Endothelial cell of umbilical vein (primary cell): ENCODE measurements around the gene P3H2. TPM values are rescaled to one million over a fixed set of nuclear protein-coding genes. Genes with fewer than 3 reads are reported as not detected.

Experiments
- BruUV-seq: library from RNA; stranded (reverse); fragments of 400-500 nt; replicated peaks from 2 replicates; lab custom pipeline; 2021; lab: Mats Ljungman, UMichigan
- CTCF ChIA-PET: fragments of 300-600, 350-600 bp; sonication (Branson Sonifier 250); formaldehyde crosslinking; loops from one replicate; lab custom pipeline; 2021; ENCODE audit warnings: antibody characterized with exemption, inconsistent platforms; lab: Charles Lee
- POLR2A ChIA-PET: fragments of 300-600, 350-600 bp; sonication (Branson Sonifier 250); formaldehyde crosslinking; loops from one replicate; lab custom pipeline; 2021; ENCODE audit warnings: antibody characterized with exemption, inconsistent platforms; lab: Charles Lee
- DNase-seq: peaks from one replicate; pipeline ENCODE4 v3.0.0-alpha.2; 2011; ENCODE audit warnings: low read depth, low spot score
- FAIRE-seq: peaks from 2 replicates; lab custom pipeline; 2011; peaks lifted over from hg19 to GRCh38; lab: Jason Lieb, UNC
- H2AFZ ChIP-seq: 2 replicates; pipeline ENCODE4 v1.6.0; 2012; ENCODE audit warnings: low read depth, low read length, control low read depth, inconsistent platforms
- H3K27ac ChIP-seq: 2 replicates; pipeline ENCODE4 v1.5.1; 2011; ENCODE audit warnings: low read depth, mild to moderate bottlenecking, control low read depth, low read length, moderate library complexity; ENCODE audit not compliant: insufficient read depth
- H3K27me3 ChIP-seq, 2 experiments: 2 replicates each; pipeline versions ENCODE4 v1.6.0 to v1.6.1; 2011; ENCODE audit warnings: low read length in 2 of 2, mixed read lengths in 1 of 2; ENCODE audit not compliant: control insufficient read depth in 2 of 2, insufficient read depth in 2 of 2
- H3K36me3 ChIP-seq, 2 experiments: 2 replicates in 1 of 2; 3 replicates in 1 of 2; pipeline ENCODE4 v1.5.1; 2011; ENCODE audit warnings: low read length in 2 of 2, mild to moderate bottlenecking in 1 of 2, moderate library complexity in 1 of 2; ENCODE audit not compliant: control insufficient read depth in 2 of 2, insufficient read depth in 2 of 2; ENCODE audit errors: extremely low read depth in 1 of 2
- H3K4me1 ChIP-seq: 3 replicates; pipeline ENCODE4 v1.5.1; 2011; ENCODE audit warnings: mild to moderate bottlenecking, low read length; ENCODE audit not compliant: control insufficient read depth, insufficient read depth; ENCODE audit errors: extremely low read depth
- H3K4me2 ChIP-seq: 2 replicates; pipeline ENCODE4 v1.6.1; 2011; ENCODE audit warnings: low read length, control low read depth, mixed read lengths; ENCODE audit not compliant: insufficient read depth
- H3K4me3 ChIP-seq, 3 experiments: fragments of 200-600 bp in 1 of 3; sonication (generic), shearing (Covaris generic) in 1 of 3; replicated peaks in 1 of 3; 2 replicates each; pipeline ENCODE4 v1.5.1; 2011 to 2016; ENCODE audit warnings: control low read depth in 3 of 3, low read length in 3 of 3, mild to moderate bottlenecking in 2 of 3, inconsistent platforms in 1 of 3, low read depth in 1 of 3, moderate library complexity in 1 of 3; ENCODE audit not compliant: insufficient read depth in 1 of 3
- H3K79me2 ChIP-seq: 2 replicates; pipeline ENCODE4 v1.6.0; 2012; ENCODE audit warnings: low read length, inconsistent platforms; ENCODE audit not compliant: control insufficient read depth, insufficient read depth
- H3K9ac ChIP-seq: replicated peaks from 2 replicates; pipeline ENCODE3; 2011; ENCODE audit warnings: low read length, control low read depth; ENCODE audit not compliant: insufficient read depth; ENCODE audit errors: extremely low read depth
- H3K9me1 ChIP-seq: replicated peaks from 3 replicates; pipeline ENCODE4 v1.6.0; 2011; ENCODE audit warnings: mild to moderate bottlenecking, low read length; ENCODE audit not compliant: control insufficient read depth, insufficient read depth; ENCODE audit errors: extremely low read depth
- H3K9me3 ChIP-seq: replicated peaks from 2 replicates; pipeline ENCODE4 v1.5.1; 2012; ENCODE audit warnings: low read length, inconsistent platforms; ENCODE audit not compliant: control insufficient read depth, insufficient read depth
- H4K20me1 ChIP-seq: replicated peaks from 2 replicates; pipeline ENCODE3; 2011; ENCODE audit warnings: mild to moderate bottlenecking, low read length; ENCODE audit not compliant: control insufficient read depth, insufficient read depth; ENCODE audit errors: extremely low read depth
- EZH2 ChIP-seq: IDR thresholded peaks from 2 replicates; pipeline ENCODE4 v1.6.1; 2012; ENCODE audit warnings: borderline replicate concordance, low read depth, mild to moderate bottlenecking, moderate library complexity, low read length, inconsistent platforms; ENCODE audit not compliant: severe bottlenecking
- FOS ChIP-seq: IDR thresholded peaks from 2 replicates; pipeline ENCODE4 v1.6.1; 2011; ENCODE audit warnings: mild to moderate bottlenecking, low read length, moderate library complexity, borderline replicate concordance; ENCODE audit not compliant: insufficient read depth
- GATA2 ChIP-seq: IDR thresholded peaks from 2 replicates; pipeline ENCODE4 v1.7.0; 2011; ENCODE audit warnings: low read depth, mild to moderate bottlenecking, moderate library complexity, mixed read lengths, low read length; ENCODE audit not compliant: insufficient read length, insufficient read depth
- JUN ChIP-seq: IDR thresholded peaks from 2 replicates; pipeline ENCODE4 v1.6.1; 2011; ENCODE audit warnings: borderline replicate concordance, low read depth; ENCODE audit not compliant: insufficient read length, insufficient read depth
- MYC ChIP-seq: IDR thresholded peaks from one replicate; pipeline ENCODE4 v1.6.1; 2011; ENCODE audit warnings: mild to moderate bottlenecking, low read depth, low read length
- POLR2A ChIP-seq: IDR thresholded peaks from 2 replicates; pipeline ENCODE4 v1.6.1; 2012; ENCODE audit warnings: low read depth, mild to moderate bottlenecking, control low read depth, low read length
- POLR2AphosphoS5 ChIP-seq: IDR thresholded peaks from 2 replicates; pipeline ENCODE4 v1.6.1; 2012; ENCODE audit warnings: low read depth, mild to moderate bottlenecking, control low read depth, low read length, moderate library complexity; ENCODE audit not compliant: insufficient read depth
- dilution Hi-C: fragments of 300-500 bp; cut with MboI; formaldehyde crosslinking; loops from one replicate; pipeline ENCODE4 v1.15.0; 2019; ENCODE audit warnings: low sequenced_read_pairs; ENCODE audit not compliant: extremely low pct_ligation_motif_present
- intact Hi-C: fragments of 100-400 bp; cut with micrococcal nuclease; formaldehyde crosslinking; loops from one replicate; pipeline ENCODE4 v1.10.0; 2022
- polyA plus RNA-seq, 4 experiments: library from polyadenylated mRNA; depleted of rRNA in 3 of 4; stranded (reverse) in 3 of 4; unstranded in 1 of 4; fragments of >200 nt; gene quantifications; 2 replicates each; pipeline versions ENCODE4 v1.2.1 to v1.2.3, GENCODE V29; 2011 to 2012; ENCODE audit warnings: missing spikeins in 1 of 4
- total RNA-seq: library from RNA; stranded (reverse); gene quantifications from 2 replicates; pipeline ENCODE4 v1.2.3, GENCODE V29; 2021
- TF ChIP-seq, protein P1 (sequence below): IDR thresholded peaks from 2 replicates; pipeline ENCODE4 v1.6.1; 2011; ENCODE audit not compliant: insufficient read depth, insufficient read length
- TF ChIP-seq, protein P2 (sequence below), 2 donors: IDR thresholded peaks; 1 replicate in 1 of 2; 2 replicates in 1 of 2; pipeline ENCODE4 v1.5.1; 2011; ENCODE audit warnings: low read length in 2 of 2, mild to moderate bottlenecking in 2 of 2, moderate library complexity in 2 of 2, control low read depth in 1 of 2, inconsistent platforms in 1 of 2, low read depth in 1 of 2; ENCODE audit not compliant: insufficient read depth in 1 of 2; ENCODE audit errors: extremely low read depth in 1 of 2

The P3H2 gene
- total and polyA plus RNA-seq, 2 donors (not counting 3 experiments of a cell fraction or from before 2014, with no cell fraction given): 6.6 to 6.8 TPM

DNA sequence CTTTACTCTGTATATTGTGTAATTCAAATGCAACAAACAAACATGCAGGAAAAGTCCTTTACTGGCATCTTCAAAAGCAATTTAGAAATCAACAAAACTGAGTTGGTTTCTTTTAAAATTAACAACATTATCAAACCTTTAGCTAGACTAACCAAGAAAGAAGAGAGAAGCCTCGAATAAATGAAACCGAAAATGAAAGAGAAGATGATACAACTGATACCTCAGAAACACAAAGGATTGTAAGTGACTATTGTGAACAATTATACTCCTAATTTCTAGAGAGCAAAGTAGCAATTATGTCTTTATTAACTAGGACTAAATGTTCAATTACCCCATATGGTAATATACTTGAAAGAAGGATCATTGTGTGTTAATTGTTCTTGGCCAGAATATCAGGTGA, 49.2 kb upstream of the P3H2 start:
- Histone ChIP-seq H3K4me3 (no peak overlapping the region), H2AFZ (no peak overlapping the region), H3K9me1 (no peaks in the 10 kb centered on the region), H3K79me2 (no peaks in the 10 kb centered on the region), H3K4me1 (no peaks in the 10 kb centered on the region), H3K9me3 (no peaks in the 10 kb centered on the region), H3K4me2 (no peak overlapping the region), H3K36me3 (no peaks in the 10 kb centered on the region), H3K27me3 (peaks cover 3 to 8% of the 10 kb centered on the region in 2 experiments), H3K9ac (no peak overlapping the region), H4K20me1 (no peaks in the 10 kb centered on the region), H3K27ac (no peak overlapping the region)
- dilution Hi-C loops (no loop called here), intact Hi-C loops (no loop called here)
- CTCF ChIA-PET: no interaction called here
- DNase-seq (no peak), FAIRE-seq (no peak)
- TF ChIP-seq, protein P1, sequence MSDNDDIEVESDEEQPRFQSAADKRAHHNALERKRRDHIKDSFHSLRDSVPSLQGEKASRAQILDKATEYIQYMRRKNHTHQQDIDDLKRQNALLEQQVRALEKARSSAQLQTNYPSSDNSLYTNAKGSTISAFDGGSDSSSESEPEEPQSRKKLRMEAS: no peak
- TF ChIP-seq POLR2A (no peak), FOS (no peak), MYC (no peak), GATA2 (no peak), JUN (no peak), POLR2AphosphoS5 (no peak), EZH2 (no peak)
- TF ChIP-seq, protein P2, sequence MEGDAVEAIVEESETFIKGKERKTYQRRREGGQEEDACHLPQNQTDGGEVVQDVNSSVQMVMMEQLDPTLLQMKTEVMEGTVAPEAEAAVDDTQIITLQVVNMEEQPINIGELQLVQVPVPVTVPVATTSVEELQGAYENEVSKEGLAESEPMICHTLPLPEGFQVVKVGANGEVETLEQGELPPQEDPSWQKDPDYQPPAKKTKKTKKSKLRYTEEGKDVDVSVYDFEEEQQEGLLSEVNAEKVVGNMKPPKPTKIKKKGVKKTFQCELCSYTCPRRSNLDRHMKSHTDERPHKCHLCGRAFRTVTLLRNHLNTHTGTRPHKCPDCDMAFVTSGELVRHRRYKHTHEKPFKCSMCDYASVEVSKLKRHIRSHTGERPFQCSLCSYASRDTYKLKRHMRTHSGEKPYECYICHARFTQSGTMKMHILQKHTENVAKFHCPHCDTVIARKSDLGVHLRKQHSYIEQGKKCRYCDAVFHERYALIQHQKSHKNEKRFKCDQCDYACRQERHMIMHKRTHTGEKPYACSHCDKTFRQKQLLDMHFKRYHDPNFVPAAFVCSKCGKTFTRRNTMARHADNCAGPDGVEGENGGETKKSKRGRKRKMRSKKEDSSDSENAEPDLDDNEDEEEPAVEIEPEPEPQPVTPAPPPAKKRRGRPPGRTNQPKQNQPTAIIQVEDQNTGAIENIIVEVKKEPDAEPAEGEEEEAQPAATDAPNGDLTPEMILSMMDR (IDR thresholded peaks at IDR 0.05; ENCODE audit: extremely low read depth in 1 of 2, insufficient read depth in 1 of 2, low read depth in 1 of 2, low read length in 2 of 2): no peak
- BruUV-seq: no TSS peak
- POLR2A ChIA-PET: no interaction called here
